NT2/D1 (cell line): ENCODE data around the gene MAN1A1.

Source experiments
- SUZ12 ChIP-seq: IDR thresholded peaks from 2 replicates; pipeline ENCODE4 v1.6.1; 2011; ENCODE audit not compliant: insufficient read length, insufficient read depth; ENCODE audit errors: extremely low read depth
- YY1 ChIP-seq: IDR thresholded peaks from 2 replicates; pipeline ENCODE4 v1.6.1; 2011; ENCODE audit not compliant: insufficient read length, insufficient read depth
- ZNF274 ChIP-seq: IDR thresholded peaks from 2 replicates; pipeline ENCODE4 v1.6.1; 2011; ENCODE audit warnings: mild to moderate bottlenecking, low read depth, low read length

- no peak for TF ChIP-seq ZNF274
- TF ChIP-seq SUZ12, result no peak
- no peak for TF ChIP-seq YY1
These were observed 179.5 kb downstream of the MAN1A1 start for GRCh38 chr6:119170103-119170446.
